ENCODE data around the gene ADAMTSL1. TPM values are rescaled to one million over a fixed set of nuclear protein-coding genes. Genes with fewer than 3 reads are reported as not detected.

Gene ADAMTSL1
- total and polyA plus RNA-seq, 2 of the 8 experiments (the other 6 are each of a cell fraction or from before 2014, with no cell fraction given) = 0.84 to 1.1 TPM

- 90% methylated on average over 4 of the region's 4 CpGs; no CpG with 5 or more reads in 1 of the 2 experiments for WGBS, 2 experiments (ENCODE audit: extremely low coverage in 1 of 2, insufficient coverage in 1 of 2, insufficient read length in 1 of 2, insufficient replicate concordance in 2 of 2, low coverage in 1 of 2, low lambda C conversion rate in 2 of 2, missing lambda C conversion rate in 1 of 2)
- Histone ChIP-seq H2BK120ac (replicated peaks; ENCODE audit: low read depth, low read length) (no peak overlapping the region), H3K27ac (ENCODE audit: low read depth, low read length) (no peak overlapping the region), H3K27me3 (replicated peaks in 1 of 4; ENCODE audit: control insufficient read depth in 3 of 4, extremely low read depth in 1 of 4, insufficient read depth in 3 of 4, low read length in 3 of 4) (no peaks in the 10 kb centered on the region), H4K5ac (ENCODE audit: insufficient read length, low read depth, low read length) (no peak overlapping the region), H3K18ac (ENCODE audit: extremely low read depth, low read length) (no peak overlapping the region), H3K9ac (replicated peaks in 1 of 4; ENCODE audit: extremely low read depth in 1 of 4, low read depth in 3 of 4, low read length in 3 of 4) (no peak overlapping the region), H3K14ac (ENCODE audit: insufficient read length) (no peak overlapping the region), H2AFZ (ENCODE audit: low read length) (no peak overlapping the region), H3K79me1 (ENCODE audit: low read depth, low read length) (no peaks in the 10 kb centered on the region), H2BK20ac (ENCODE audit: low read length) (no peak overlapping the region), H4K8ac (ENCODE audit: extremely low read depth, insufficient read depth, low read length) (no peak overlapping the region), H3K4me3 (ENCODE audit: extremely low read depth in 1 of 4, insufficient read depth in 2 of 4, low read depth in 3 of 4, low read length in 4 of 4) (no peak overlapping the region), H2AK5ac (ENCODE audit: low read depth, low read length) (no peak overlapping the region), H2BK12ac (ENCODE audit: low read depth, low read length) (no peak overlapping the region), H2BK15ac (ENCODE audit: low read length) (no peak overlapping the region), H2BK5ac (ENCODE audit: low read depth, low read length) (no peak overlapping the region), H3K4ac (replicated peaks; ENCODE audit: insufficient read length, low read depth, low read length) (no peak overlapping the region), H3K79me2 (ENCODE audit: control insufficient read depth in 1 of 2, insufficient read depth in 2 of 2, low read length in 2 of 2) (no peaks in the 10 kb centered on the region), H3K23me2 (ENCODE audit: low read depth, low read length) (no peaks in the 10 kb centered on the region), H4K91ac (replicated peaks; ENCODE audit: insufficient read length, low read length) (no peak overlapping the region), H3K36me3 (ENCODE audit: control insufficient read depth in 2 of 4, insufficient read depth in 4 of 4, low read length in 3 of 4) (no peaks in the 10 kb centered on the region), H3K56ac (replicated peaks; ENCODE audit: insufficient read length, low read depth, low read length) (no peak overlapping the region), H3K4me1 (replicated peaks in 1 of 4; ENCODE audit: control insufficient read depth in 3 of 4, insufficient read depth in 4 of 4, low read length in 3 of 4) (no peaks in the 10 kb centered on the region), H3K4me2 (ENCODE audit: insufficient read depth in 1 of 2, low read depth in 2 of 2, low read length in 2 of 2) (no peak overlapping the region), H4K20me1 (replicated peaks in 1 of 2; ENCODE audit: control insufficient read depth in 1 of 2, insufficient read depth in 2 of 2, low read length in 2 of 2) (no peaks in the 10 kb centered on the region), H3K9me3 (ENCODE audit: insufficient read depth in 2 of 2, low read depth in 1 of 2, low read length in 1 of 2) (no peaks in the 10 kb centered on the region), H3K23ac (ENCODE audit: insufficient read length) (no peak overlapping the region)
- POLR2A ChIA-PET (ENCODE audit: partially characterized antibody) = no interaction called here
- DNase-seq (ENCODE audit: low read depth in 1 of 2, low spot score in 2 of 2) (no peak), FAIRE-seq (no peak)
- no peak for TF ChIP-seq CREB1 (IDR thresholded peaks at IDR 0.05)
- TF ChIP-seq POU5F1 (IDR thresholded peaks at IDR 0.05; ENCODE audit: low read depth, low read length) = no peak
- no peak for TF ChIP-seq TAF1 (IDR thresholded peaks at IDR 0.05; ENCODE audit: low read depth, low read length)
- CTCF ChIA-PET (ENCODE audit: partially characterized antibody) = no interaction called here
Observed at GRCh38 chr9:18461496-18461895, 12.5 kb upstream of the ADAMTSL1 start.

Data from H1 (cell line).